HuH-7.5 (cell line): ENCODE measurements around the gene C9orf57.
"Not testable (repeated sequence)": the region's sequence is repeated elsewhere in the genome, so short reads cannot be mapped to it uniquely, and the experiment has no call there.

Source experiments
- DNase-seq: peaks from one replicate; pipeline ENCODE4 v3.0.0; 2011; ENCODE audit warnings: low spot score

Gene C9orf57, protein sequence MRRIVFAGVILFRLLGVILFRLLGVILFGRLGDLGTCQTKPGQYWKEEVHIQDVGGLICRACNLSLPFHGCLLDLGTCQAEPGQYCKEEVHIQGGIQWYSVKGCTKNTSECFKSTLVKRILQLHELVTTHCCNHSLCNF

DNA sequence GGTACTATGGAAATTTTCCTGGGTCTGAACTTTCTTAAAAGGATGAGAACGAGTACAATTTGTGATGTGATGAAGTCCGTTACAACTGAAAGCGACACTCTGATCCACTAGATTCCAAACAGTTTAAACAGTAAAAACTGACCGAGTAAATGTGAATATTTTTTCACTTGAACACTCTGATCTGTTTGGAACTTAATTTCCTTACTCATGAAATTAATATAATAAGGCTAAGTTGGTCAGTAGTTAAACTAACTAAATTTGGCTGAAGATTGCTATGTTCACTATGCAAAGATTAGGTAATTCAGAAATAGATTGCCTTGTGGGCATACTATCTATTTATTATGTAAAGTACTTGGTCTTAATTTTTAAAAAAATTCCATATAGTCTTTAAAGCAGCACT lies at the start of gene C9orf57:
Gene C9orf57, minus strand, starts transcription at position 101 of the 400 bp plus-strand sequence. CDS start 1,282 bp downstream, outside the sequence.
- no peak for DNase-seq

DNA sequence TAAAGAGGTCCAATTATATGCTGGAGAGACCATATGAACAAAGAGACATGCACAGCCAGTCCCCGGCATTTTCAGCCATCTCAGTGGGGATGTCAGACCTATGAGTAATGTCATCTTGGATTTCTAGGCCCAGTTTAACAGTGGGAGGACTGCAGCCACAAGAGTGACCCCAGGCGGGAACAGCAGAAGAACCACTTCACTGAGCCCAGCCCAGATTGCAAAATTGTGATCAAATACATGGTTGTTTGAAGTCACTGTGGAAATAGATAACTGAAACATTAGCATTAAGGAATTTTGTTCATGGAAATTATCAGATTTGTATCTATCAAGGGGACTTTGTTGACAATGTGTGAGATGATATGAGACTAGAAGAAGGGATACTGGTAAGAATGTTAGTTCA lies 42.1 kb upstream of the C9orf57 start:
- no peak for DNase-seq

DNA sequence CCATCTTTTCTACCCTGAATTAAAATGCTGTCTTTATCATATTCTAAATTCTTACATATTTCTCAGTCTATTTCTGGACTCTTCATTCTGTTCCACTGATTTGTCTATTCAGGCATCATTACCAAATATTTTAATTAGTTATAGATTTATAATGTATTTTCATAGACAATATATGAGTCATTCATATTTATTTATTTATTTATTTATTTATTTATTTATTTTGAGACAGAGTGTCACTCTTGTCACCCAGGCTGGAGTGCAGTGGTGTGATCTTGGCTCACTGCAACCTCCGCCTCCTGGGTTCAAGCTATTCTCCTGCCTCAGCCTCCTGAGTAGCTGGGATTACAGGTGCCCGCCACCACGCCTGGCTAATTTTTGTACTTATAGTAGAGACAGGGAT lies 35.1 kb upstream of the C9orf57 start:
- DNase-seq: not testable (repeated sequence)

DNA sequence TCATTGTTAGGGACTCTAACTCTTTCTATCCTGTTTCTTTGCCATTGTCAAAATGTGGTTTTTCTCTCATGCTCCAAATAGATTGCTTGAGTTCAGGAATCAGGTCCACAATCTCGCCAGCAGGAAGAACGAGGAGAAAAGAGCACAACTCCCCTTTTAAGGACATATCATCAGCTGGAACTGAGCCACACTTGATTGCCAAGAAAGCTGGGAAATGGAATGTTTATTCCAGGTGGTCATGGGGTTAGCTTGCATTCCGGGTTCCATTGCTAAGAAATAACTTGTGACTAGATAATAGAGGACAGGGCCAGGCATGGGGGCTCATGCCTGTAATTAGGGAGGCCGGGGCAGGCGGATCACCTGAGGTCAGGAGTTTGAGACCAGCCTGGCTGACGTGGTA lies 32.4 kb upstream of the C9orf57 start:
- DNase-seq: no peak

DNA sequence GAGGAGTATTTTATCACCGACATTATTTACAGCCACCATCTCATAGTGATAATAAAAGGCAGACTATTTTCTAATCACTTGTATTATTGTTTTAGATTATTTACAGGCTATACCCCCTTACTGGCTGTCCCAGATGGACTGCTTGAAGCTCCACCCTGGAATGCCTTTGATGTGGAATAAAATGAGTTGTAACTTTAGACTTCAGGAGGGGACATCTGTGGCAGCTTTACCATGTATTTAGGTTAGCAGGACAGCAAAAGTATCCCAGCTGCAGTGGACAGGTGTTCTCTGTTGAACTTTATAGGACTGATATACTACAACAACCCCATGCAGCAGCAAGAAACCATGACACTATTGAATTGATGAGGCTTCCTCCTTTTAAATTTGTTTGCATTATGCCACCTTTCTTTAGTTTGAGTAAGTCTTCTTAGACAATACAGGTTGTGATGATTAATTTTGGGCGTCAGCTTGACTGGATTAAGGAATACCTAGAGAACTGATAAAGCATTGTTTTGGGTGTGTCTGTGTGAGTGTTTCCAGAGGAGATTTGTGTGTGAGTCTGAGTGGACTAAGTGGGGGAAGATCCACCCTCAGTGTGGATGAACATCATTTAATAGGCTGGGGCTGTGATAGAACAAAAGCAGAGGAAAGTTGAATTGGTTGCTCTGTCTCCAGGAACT lies 29.2 kb upstream of the C9orf57 start:
- no peak for DNase-seq

DNA sequence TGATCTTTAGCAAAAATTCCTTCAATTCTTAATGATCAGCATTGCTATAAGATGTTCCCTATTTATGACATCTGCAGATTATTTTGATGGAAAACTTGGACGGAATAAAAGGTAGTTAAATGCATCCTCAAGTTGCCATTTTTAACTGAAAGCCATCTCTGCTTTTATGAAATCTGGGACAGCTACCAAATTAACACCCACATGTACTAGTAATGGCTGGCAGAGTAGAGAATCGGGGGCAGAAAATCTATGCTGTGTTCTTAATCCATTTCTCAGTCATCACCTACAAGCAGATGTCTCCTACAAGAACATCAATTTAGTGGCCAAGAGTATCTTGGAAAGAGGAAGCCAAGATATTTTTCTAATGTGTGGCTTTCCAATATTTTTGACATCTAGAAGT lies 22.1 kb upstream of the C9orf57 start:
- DNase-seq: no peak

DNA sequence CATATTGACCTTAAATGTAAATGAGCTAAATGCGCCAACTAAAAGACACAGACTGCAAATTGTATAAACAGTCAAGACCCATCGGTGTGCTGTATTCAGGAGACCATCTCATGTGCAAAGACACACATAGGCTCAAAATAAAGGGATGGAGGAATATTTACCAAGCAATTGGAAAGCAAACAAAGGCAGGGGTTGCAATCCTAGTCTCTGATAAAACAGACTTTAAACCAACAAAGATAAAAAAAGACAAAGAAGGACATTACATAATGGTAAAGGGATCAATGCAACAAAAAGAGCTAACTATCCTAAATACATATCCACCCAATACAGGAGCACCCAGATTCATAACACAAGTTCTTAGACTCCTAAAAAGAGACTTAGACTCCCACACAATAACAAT lies 14.3 kb upstream of the C9orf57 start:
- DNase-seq: not testable (repeated sequence)

DNA sequence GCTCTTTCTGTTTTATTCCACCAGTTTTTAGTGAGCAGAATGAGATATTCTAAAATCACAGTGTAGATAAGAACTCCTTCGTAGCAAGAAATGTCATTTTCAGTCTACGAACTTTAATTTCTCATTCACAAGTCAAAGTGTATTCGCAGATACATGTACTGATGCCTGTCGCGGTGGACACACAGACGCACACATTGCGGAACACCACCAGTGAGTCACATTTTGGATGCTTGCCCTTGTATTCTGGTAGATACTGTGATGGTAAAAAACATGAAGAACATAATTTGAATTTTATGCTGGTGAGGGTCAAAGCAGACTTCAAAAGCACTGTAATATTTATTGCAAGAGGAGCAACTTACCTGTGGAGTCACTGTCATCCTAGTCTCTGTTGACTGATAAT lies 4.7 kb upstream of the C9orf57 start:
- no peak for DNase-seq

DNA sequence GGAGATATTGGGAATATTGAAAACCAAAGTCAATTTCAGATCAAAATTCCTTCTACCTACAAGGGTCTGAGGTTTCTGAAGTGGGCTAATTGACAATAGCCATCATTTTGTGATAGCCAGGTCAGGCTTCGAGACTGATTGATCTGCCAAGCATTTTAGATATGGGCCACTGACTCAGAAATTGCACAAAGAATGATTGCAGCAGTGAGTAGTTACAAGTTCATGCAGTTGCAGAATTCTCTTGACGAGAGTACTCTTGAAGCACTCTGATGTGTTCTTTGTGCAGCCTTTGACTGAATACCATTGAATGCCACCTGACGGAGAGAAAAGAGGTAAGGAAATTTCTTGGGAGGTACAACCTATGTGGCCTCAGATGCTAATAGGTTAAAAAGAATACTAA lies 8.3 kb downstream of the C9orf57 start:
- DNase-seq: no peak

DNA sequence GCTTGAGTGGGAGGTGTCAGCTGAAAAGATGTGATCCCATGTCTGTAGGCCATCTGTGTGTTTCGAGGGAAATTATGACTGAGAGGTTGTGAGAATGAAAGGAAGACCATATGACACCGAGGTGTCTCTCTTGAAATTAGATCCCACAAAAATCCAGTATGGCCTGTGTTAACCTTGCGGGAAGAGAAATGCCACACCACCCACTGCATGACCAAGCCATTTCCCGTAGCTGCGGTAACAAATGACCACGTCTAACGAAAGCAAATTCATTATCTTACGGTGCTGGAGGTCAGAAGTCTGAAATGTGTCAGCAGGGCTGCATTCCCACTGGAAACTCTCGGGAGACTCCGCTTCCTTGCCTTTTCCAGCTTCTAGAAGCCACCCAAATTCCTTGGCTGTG lies 11.6 kb downstream of the C9orf57 start:
- DNase-seq: no peak

DNA sequence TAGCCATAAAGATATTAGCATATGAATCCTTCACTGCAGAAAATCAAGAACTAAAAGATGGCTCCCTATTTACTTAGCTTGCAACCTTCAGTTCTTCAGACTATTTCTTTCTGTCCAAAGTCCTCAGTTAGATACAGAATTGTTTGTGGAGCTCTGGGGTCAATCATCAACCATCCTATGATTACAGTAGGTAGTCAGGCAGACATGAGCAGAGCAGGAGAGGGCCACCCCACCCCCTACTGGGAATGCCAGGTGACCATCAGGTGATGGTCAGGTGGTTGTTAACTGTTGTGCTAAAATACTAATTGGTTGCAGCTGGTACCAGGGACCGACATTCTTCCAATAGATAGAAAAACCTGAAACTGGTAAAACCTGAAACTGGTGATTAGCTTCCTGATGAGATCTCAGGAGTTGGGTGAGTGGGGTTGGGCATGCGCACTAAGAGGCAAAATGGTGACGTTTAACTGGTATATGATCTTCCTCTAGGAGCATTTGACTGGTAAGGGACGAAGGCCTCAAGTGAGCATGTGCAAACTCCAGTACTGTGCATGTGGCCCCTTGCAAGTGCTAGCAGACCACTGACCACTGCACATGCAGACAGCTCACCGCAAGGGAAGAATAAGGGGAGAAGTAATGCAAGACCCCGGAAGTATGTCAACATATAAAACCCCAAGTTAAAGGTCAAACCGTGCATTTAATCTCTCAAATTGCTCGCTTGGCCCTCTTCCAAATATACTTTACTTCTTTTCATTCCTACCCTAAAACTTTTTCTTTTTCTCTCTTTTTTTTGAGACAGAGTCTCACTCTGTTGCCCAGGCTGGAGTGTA lies 13.6 kb downstream of the C9orf57 start:
- DNase-seq: no peak

DNA sequence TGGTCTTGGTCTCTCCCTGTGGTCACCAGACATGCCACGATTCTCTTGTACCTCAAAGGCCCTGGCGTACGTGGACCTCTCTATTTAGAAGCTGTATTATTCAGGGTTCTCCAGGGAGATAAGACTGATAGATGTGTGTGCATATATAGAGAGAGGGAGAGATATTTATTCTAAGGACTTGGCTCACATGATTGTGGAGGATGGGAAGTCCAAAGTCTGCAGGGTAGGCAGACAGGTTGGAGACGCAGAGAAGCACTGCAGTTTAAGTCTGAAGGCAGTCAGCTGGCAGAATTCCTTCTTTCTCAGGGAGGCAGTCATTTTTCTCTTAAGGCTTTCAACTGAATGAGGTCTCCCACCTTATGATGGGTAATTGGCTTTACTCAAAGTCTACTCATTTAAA lies 16.3 kb downstream of the C9orf57 start:
- DNase-seq: no peak

DNA sequence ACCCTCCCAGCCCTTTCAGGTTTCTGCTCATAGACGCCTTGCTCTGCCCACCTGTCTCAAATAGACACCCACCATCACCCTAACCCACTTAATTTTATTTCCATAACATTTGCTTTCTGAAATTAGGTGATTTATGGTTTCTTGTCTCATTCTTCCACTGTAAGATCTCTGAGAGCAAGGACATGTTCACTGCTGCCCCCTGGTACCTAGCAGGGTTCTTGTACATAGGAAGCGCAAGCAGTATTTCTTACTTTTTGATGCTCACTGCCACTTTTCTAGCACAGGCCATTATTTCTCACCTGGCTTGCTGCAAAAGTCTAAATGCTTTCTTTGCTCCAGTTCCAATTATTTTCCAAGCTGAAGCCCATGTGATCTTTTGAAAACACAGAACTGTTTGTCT lies 16.8 kb downstream of the C9orf57 start:
- DNase-seq: no peak

DNA sequence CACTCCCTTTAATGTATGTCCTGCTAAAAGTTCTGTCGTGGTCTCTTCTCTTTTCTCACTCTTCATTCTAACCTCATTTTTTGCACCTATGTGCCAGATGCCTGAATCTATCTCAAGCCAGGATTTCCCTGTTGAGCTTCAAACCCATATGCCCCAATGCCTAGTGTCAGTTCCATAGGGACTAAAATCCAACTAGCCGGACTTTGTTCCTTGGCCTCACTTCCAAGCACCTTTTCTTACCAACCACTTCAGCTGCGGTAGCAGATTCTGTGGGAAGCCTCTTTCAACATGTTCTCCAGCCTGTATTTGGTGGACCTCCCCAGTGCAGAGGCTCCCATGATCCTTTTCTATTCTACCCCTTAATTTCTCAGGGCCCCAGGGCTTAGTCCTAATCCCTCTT lies 17.5 kb downstream of the C9orf57 start:
- no peak for DNase-seq

DNA sequence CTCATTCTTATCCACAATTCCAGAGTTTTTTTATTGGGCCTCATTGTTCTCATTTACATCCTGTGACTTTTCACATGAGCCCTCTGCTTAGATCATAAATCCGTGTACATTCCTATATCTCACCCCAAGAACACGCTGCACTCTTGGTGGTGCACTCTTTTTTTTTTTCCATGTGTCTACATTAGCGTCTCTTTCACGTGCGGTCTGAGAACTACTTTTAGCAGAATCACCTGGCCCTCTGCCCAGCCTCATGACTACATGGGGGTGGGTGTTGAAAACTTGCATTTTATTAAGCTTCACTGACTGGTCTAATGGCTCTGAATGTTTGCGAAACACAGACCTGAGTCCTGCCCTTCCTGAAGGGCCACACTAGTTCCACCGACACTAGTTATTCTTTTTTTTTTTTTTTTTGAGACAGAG lies 18.6 kb downstream of the C9orf57 start:
- no peak for DNase-seq

DNA sequence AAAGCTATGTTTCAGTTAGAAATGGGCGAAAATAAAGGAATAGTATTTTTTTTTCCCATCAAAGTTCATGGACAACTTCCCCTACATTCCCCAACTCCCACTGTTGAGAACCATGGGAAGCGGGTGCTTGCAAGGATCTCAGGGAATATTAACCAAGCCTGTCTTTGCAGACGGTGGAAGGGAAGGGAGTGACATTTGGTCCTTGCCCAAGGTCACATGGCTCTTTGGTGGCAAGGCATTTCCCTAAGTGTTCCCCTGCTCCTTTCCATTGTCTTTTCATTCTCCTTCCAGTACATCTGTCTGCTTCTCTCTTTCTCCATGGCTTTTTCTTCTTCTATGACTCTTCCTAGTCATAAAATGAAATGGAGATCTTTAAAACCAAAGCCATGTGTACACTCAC lies 19.0 kb downstream of the C9orf57 start:
- DNase-seq: no peak

DNA sequence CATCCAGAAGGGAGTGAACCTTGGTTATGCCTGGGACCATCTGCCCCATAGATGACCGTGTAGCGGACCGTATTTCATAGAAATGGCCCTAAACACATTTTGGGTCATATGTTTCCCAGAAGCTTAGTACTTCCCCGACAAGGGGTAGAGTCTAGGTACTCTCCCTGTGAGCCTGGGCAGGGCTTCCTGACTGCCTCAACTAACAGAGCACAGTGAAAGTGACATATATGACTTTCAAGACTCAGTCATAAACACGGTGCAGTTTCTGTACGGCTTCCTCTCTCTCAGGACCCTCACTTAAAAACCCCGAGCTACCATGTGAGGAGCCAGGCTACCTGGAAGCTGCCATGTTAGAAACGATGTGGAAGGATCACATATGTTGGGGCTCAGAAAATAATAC lies 20.9 kb downstream of the C9orf57 start:
- no peak for DNase-seq

DNA sequence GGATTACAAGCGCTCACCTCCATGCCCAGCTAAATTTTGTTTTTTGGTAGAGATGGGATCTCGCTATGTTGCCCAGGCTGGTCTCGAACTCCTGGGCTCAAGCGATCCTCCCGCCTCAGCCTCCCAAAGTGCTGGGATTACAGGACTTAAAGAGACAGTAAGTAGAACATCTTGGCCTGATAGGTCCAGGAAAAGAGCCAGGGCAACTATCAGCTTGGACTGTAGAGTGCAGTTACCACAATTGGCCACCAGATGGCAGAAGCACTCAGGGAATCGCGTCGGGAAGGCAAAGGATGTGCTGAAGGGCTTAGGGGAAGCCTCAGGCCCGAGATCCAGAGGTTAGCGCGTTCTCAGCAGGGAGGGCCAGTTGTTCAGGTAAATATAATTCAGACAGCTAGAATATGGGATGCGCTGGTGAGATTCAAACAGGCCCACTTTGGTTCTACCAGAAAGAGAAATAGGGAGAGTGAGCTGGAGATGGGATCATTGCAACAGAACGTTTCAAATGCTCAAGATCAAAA lies 21.5 kb downstream of the C9orf57 start:
- peak; percentile 70 for DNase-seq

DNA sequence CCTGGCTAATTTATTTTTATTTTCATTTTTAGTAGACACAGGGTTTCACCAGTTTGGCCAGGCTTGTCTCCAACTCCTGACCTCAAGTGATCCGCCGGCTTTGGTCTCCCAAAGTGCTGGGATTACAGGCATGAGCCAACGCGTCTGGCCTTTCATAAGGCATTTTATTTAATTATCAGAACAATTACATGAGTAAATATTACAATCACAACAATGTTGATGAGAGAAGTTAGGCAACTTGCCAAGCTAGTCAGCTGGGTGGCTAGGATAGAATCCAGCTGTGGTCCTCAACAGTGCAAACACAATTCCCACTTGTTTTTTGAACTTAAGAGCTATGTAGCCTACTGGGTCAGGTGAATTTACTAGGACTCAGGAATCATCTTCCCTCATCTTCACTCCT lies 22.0 kb downstream of the C9orf57 start:
- DNase-seq: no peak

DNA sequence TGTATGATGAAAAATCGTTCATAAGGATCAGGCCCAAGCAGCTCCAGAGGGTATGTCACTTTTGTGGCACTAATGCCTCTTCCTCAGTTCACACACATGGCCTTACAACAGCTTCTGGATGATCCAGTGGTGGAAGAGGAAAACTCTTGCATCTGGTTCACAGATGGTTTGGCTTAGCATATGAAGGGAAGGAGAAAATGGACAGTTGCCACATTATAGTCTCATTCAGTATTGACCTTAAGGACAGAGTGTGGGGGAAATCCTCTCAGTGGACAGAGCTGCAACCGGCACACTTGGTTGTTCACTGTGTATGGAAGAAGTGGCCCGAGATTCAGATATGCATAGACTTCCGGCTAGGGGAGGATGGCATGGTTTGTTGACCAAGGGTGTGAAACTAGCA lies 22.8 kb downstream of the C9orf57 start:
- no peak for DNase-seq

DNA sequence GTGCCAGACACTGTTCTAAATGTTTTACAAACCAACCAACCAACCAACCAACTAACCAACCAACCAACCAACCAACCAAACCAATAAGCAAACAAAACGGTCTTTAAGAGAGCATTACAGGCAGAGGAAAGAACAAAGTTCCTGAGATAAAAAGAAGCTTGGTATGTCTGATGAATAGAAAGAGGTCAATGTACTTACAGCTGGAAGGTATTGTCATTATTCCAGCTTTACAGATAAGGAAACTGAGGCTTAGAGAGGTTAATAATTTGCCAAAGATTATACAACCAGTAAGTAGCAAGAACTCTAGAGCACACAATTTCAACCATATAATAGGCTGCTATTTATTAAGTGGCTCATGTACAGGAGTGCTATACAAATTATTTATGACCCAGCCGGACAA lies 29.6 kb downstream of the C9orf57 start:
- DNase-seq: no peak

DNA sequence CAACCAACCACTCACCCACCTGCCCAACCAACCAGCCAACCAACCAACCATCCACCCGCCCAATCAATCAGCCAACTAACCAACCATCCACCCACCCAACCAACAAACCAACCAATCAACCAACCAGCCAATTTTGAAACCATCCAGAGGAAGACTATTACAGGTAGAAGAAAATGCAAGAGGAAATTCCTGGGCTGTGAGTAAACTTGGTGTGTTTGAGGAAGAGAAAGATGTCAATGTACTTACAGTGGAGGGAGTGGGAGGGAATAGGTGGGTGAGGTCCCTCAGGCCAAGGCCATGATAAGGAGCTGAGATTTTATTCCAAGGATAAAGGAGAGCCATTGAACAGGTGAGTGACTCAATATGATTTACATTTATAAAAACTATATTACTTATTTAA lies 30.4 kb downstream of the C9orf57 start:
- no peak for DNase-seq

DNA sequence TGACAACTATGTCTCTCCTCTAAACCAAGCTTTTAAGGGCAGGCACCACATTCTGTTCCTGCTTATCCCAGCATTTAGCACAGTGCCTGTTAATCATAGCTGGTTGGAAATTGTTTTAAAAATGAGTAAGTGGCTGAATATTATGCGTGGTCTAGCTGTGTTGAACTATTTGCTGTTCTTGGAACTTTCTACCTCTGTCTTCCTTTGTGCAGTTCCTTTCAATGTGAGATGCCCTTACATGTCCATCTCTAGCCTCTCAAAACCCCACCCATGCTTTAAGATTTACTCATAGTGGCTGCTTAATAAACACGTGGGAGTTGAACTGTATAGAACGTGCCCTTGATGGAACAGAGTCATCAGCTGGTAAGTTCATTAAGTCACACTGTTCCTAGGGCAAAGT lies 34.5 kb downstream of the C9orf57 start:
- no peak for DNase-seq
